Aortic smooth muscle cell (primary cell): Measurements from ENCODE around the gene BRCA1. TPM values are rescaled to one million over a fixed set of nuclear protein-coding genes. Genes with fewer than 3 reads are reported as not detected.

Source experiments
- total RNA-seq: library from RNA; depleted of rRNA; stranded (reverse); fragments of >200 nt; gene quantifications from 2 replicates; pipeline ENCODE4 v1.2.3, GENCODE V29; 2014

The BRCA1 gene
- total RNA-seq = 15.0 and 25.8 TPM in 2 replicates

GRCh38 chr17:43125133-43125966, at the start of gene BRCA1:
Gene BRCA1 (minus strand): TSS chr17:43125364. CDS start chr17:43124096, 1,268 bp downstream.

GRCh38 chr17:43170766-43171585, 45.8 kb upstream of the BRCA1 start, which contains the start of gene NBR1:
Gene NBR1 (plus strand): TSS chr17:43171214. CDS start chr17:43175800, 4,586 bp downstream.

GRCh38 chr17:43024407-43025289, 100.5 kb downstream of the BRCA1 start, which contains the start of gene RND2:
Gene RND2 (plus strand): TSS chr17:43025231. CDS start chr17:43025348, 117 bp downstream.

GRCh38 chr17:43021741-43022512, 103.2 kb downstream of the BRCA1 start, which contains the start of gene VAT1:
Gene VAT1 (minus strand): TSS chr17:43022385. CDS start chr17:43022322, 63 bp downstream.

GRCh38 chr17:43006639-43007551, 118.3 kb downstream of the BRCA1 start, which contains the start of gene IFI35:
Gene IFI35 (plus strand): TSS chr17:43006784. CDS start chr17:43006948, 164 bp downstream.

GRCh38 chr17:42997984-42998938, 126.9 kb downstream of the BRCA1 start, which contains the start of gene RPL27:
Gene RPL27 (plus strand): TSS chr17:42998419. CDS start chr17:42998751, 332 bp downstream.

Other genes starting within 250 kb of the BRCA1 start
- gene G6PC1, start 224.6 kb downstream of the BRCA1 start, total RNA-seq = not detected in 2 replicates
- gene AARSD1, start 160.9 kb downstream of the BRCA1 start, total RNA-seq = 23.4 and 37.5 TPM in 2 replicates
- not detected in 2 replicates for gene PTGES3L, start 145.3 kb downstream of the BRCA1 start, total RNA-seq
- gene RUNDC1, start 144.8 kb downstream of the BRCA1 start, total RNA-seq = 7.6 and 9.2 TPM in 2 replicates
- 1,070 and 1,150 TPM in 2 replicates for gene RPL27, start 126.9 kb downstream of the BRCA1 start, total RNA-seq
- 35.9 and 40.0 TPM in 2 replicates for gene IFI35, start 118.6 kb downstream of the BRCA1 start, total RNA-seq
- gene VAT1, start 103.0 kb downstream of the BRCA1 start, total RNA-seq = 187 and 189 TPM in 2 replicates
- 0.12 and 0.13 TPM in 2 replicates for gene RND2, start 100.1 kb downstream of the BRCA1 start, total RNA-seq
- gene NBR1, start 45.9 kb upstream of the BRCA1 start, total RNA-seq = 127 and 131 TPM in 2 replicates
- gene TMEM106A, start 86.5 kb upstream of the BRCA1 start, total RNA-seq = 3.0 and 3.6 TPM in 2 replicates
- gene CCDC200, start 103.3 kb upstream of the BRCA1 start, total RNA-seq = 0.92 TPM in 1 of 2 replicates, not detected in the other
- not detected in 2 replicates for gene RNU2-1, start 108.6 kb upstream of the BRCA1 start, total RNA-seq